ENCODE results near the gene PACRG.

Gene PACRG

GRCh38 chr6:162814426-162814973 lies 86.7 kb downstream of the PACRG start:
- TF ChIP-seq FOXM1 (IDR thresholded peaks at IDR 0.05; ENCODE audit: borderline replicate concordance, low read depth) (no peak), USF1 (IDR thresholded peaks at IDR 0.05) (no peak), RAD21 (IDR thresholded peaks at IDR 0.05; ENCODE audit: low read depth) (no peak), EP300 (IDR thresholded peaks at IDR 0.05; ENCODE audit: borderline replicate concordance) (no peak), CREB1 (IDR thresholded peaks at IDR 0.05; ENCODE audit: low read depth) (no peak), MAX (IDR thresholded peaks at IDR 0.05) (no peak), YY1 (IDR thresholded peaks at IDR 0.05; ENCODE audit: low read depth) (no peak), TCF12 (IDR thresholded peaks at IDR 0.05; ENCODE audit: low read depth) (no peak), TAF1 (IDR thresholded peaks at IDR 0.05; ENCODE audit: low read depth) (no peak), REST (IDR thresholded peaks at IDR 0.05; ENCODE audit: low read depth) (no peak), EGR1 (IDR thresholded peaks at IDR 0.05) (no peak), CEBPB (IDR thresholded peaks at IDR 0.05) (no peak), ZBTB7A (IDR thresholded peaks at IDR 0.05; ENCODE audit: low read depth) (no peak), NFIC (IDR thresholded peaks at IDR 0.05) (no peak), TEAD4 (IDR thresholded peaks at IDR 0.05) (no peak)

GRCh38 chr6:162817196-162817595 lies 89.4 kb downstream of the PACRG start:
- TF ChIP-seq TAF1 (IDR thresholded peaks at IDR 0.05; ENCODE audit: low read depth): no peak
- TF ChIP-seq TEAD4 (IDR thresholded peaks at IDR 0.05): no peak
- no peak for TF ChIP-seq FOXM1 (IDR thresholded peaks at IDR 0.05; ENCODE audit: borderline replicate concordance, low read depth)
- no peak for TF ChIP-seq TCF12 (IDR thresholded peaks at IDR 0.05; ENCODE audit: low read depth)
- TF ChIP-seq RAD21 (IDR thresholded peaks at IDR 0.05; ENCODE audit: low read depth): no peak

GRCh38 chr6:162819284-162819683 lies 91.5 kb downstream of the PACRG start:
- TF ChIP-seq CREB1 (IDR thresholded peaks at IDR 0.05; ENCODE audit: low read depth): no peak
- TF ChIP-seq REST (IDR thresholded peaks at IDR 0.05; ENCODE audit: low read depth): no peak
- no peak for TF ChIP-seq MAX (IDR thresholded peaks at IDR 0.05)

GRCh38 chr6:162821102-162821501 lies 93.3 kb downstream of the PACRG start:
- TF ChIP-seq TAF1 (IDR thresholded peaks at IDR 0.05; ENCODE audit: low read depth): no peak
- no peak for TF ChIP-seq CREB1 (IDR thresholded peaks at IDR 0.05; ENCODE audit: low read depth)
- TF ChIP-seq REST (IDR thresholded peaks at IDR 0.05; ENCODE audit: low read depth): no peak
- TF ChIP-seq FOXM1 (IDR thresholded peaks at IDR 0.05; ENCODE audit: borderline replicate concordance, low read depth): no peak
- TF ChIP-seq EGR1 (IDR thresholded peaks at IDR 0.05): no peak
- no peak for TF ChIP-seq TCF12 (IDR thresholded peaks at IDR 0.05; ENCODE audit: low read depth)
- no peak for TF ChIP-seq ZBTB7A (IDR thresholded peaks at IDR 0.05; ENCODE audit: low read depth)
- no peak for TF ChIP-seq TEAD4 (IDR thresholded peaks at IDR 0.05)
- TF ChIP-seq YY1 (IDR thresholded peaks at IDR 0.05; ENCODE audit: low read depth): no peak
- TF ChIP-seq EP300 (IDR thresholded peaks at IDR 0.05; ENCODE audit: borderline replicate concordance): no peak
- TF ChIP-seq CEBPB (IDR thresholded peaks at IDR 0.05): no peak
- no peak for TF ChIP-seq NFIC (IDR thresholded peaks at IDR 0.05)

GRCh38 chr6:162825597-162825996 lies 97.8 kb downstream of the PACRG start:
- TF ChIP-seq REST (IDR thresholded peaks at IDR 0.05; ENCODE audit: low read depth): no peak
- no peak for TF ChIP-seq EP300 (IDR thresholded peaks at IDR 0.05; ENCODE audit: borderline replicate concordance)
- TF ChIP-seq CREB1 (IDR thresholded peaks at IDR 0.05; ENCODE audit: low read depth): no peak

Measured in Ishikawa (cell line).